Thoracic aorta (tissue), 2 donors: Measurements from ENCODE around the gene PCBP4. TPM values are rescaled to one million over a fixed set of nuclear protein-coding genes. Genes with fewer than 3 reads are reported as not detected.

Source experiments
- ATAC-seq: fragments of 150-250 bp; one replicate; pipeline ENCODE4 v1.8.0; 2017; ENCODE audit warnings: low read depth; ENCODE audit not compliant: insufficient number of reproducible peaks, low FRiP score
- DNase-seq: peaks from one replicate; pipeline ENCODE4 v3.0.0-alpha.2; 2020; ENCODE audit warnings: low spot score
- H3K27ac ChIP-seq, 2 donors: fragments of 200-600 bp; sonication (generic); 1 replicate in 1 of 2; 2 replicates in 1 of 2; pipeline ENCODE4 v1.5.1; 2016; ENCODE audit warnings: mild to moderate bottlenecking in 2 of 2, moderate library complexity in 2 of 2
- H3K27me3 ChIP-seq: fragments of 200-600 bp; sonication (generic); replicated peaks from 2 replicates; pipeline ENCODE4 v1.6.0; 2016; ENCODE audit warnings: mild to moderate bottlenecking; ENCODE audit not compliant: insufficient read depth
- H3K36me3 ChIP-seq: fragments of 200-600 bp; sonication (generic); one replicate; pipeline ENCODE4 v1.5.1; 2016
- H3K4me1 ChIP-seq, 2 donors: fragments of 200-600 bp; sonication (generic); 1 replicate in 1 of 2; 2 replicates in 1 of 2; pipeline versions ENCODE4 v1.5.1 to v1.6.0; 2016; ENCODE audit warnings: low read depth in 2 of 2, mild to moderate bottlenecking in 1 of 2; ENCODE audit not compliant: control insufficient read depth in 1 of 2
- H3K4me3 ChIP-seq: fragments of 200-600 bp; sonication (generic); 2 replicates; pipeline ENCODE4 v1.5.1; 2016; ENCODE audit warnings: mild to moderate bottlenecking
- H3K9me3 ChIP-seq: fragments of 200-600 bp; sonication (generic); 2 replicates; pipeline ENCODE4 v1.5.1; 2016
- CTCF ChIP-seq: fragments of 200-600 bp; sonication (generic); IDR thresholded peaks from one replicate; pipeline ENCODE4 v1.5.1; 2019; ENCODE audit warnings: antibody characterized with exemption
- total RNA-seq, 2 donors: library from RNA; depleted of rRNA; stranded (reverse); fragments of >200 nt; gene quantifications; one replicate each; pipeline versions ENCODE4 v1.1.0 to v1.2.3, GENCODE V29; 2016

PCBP4 gene
- total RNA-seq, 2 donors from 2014 or later = 127 to 144 TPM

GRCh38 chr3:52012699-52013098 is 45.4 kb upstream of the PCBP4 start:
- Histone ChIP-seq H3K27ac (no peak overlapping the region), H3K9me3 (no peaks in the 10 kb centered on the region), H3K4me1 (peaks cover 0 to 22% of the 10 kb centered on the region in 2 donors), H3K36me3 (no peaks in the 10 kb centered on the region), H3K4me3 (no peak overlapping the region), H3K27me3 (no peaks in the 10 kb centered on the region)
- no peak for DNase-seq
- ATAC-seq = no peak
- no peak for TF ChIP-seq CTCF

- peaks cover 7 to 10% of the 10 kb centered on the region in 2 donors for H3K4me1 ChIP-seq
- ATAC-seq = no peak
- no peak for TF ChIP-seq CTCF
- no peak overlapping the region for H3K27ac ChIP-seq
- no peaks in the 10 kb centered on the region for H3K9me3 ChIP-seq
- no peak overlapping the region for H3K4me3 ChIP-seq
- DNase-seq = no peak
- no peaks in the 10 kb centered on the region for H3K27me3 ChIP-seq
- no peaks in the 10 kb centered on the region for H3K36me3 ChIP-seq
These were observed 43.2 kb upstream of the PCBP4 start for GRCh38 chr3:52010431-52010830.

- no peaks in the 10 kb centered on the region for H3K9me3 ChIP-seq
- H3K4me3 ChIP-seq = no peak overlapping the region
- DNase-seq (no peak), ATAC-seq (no peak)
- H3K4me1 ChIP-seq = peaks cover 9 to 22% of the 10 kb centered on the region in 2 donors
- no peaks in the 10 kb centered on the region for H3K27me3 ChIP-seq
- no peak overlapping the region for H3K27ac ChIP-seq
- no peaks in the 10 kb centered on the region for H3K36me3 ChIP-seq
- TF ChIP-seq CTCF = no peak
These were observed 40.0 kb upstream of the PCBP4 start for GRCh38 chr3:52007291-52007690.

GRCh38 chr3:52006820-52007133 is 39.5 kb upstream of the PCBP4 start:
- H3K36me3 ChIP-seq = no peaks in the 10 kb centered on the region
- DNase-seq (no peak), ATAC-seq (no peak)
- H3K27ac ChIP-seq = no peak overlapping the region
- no peaks in the 10 kb centered on the region for H3K27me3 ChIP-seq
- no peaks in the 10 kb centered on the region for H3K9me3 ChIP-seq
- H3K4me3 ChIP-seq = no peak overlapping the region
- TF ChIP-seq CTCF = no peak
- H3K4me1 ChIP-seq = peaks cover 9 to 22% of the 10 kb centered on the region in 2 donors

GRCh38 chr3:52006017-52006819 is 39.0 kb upstream of the PCBP4 start:
- peak overlapping the region; percentile 30 for H3K4me3 ChIP-seq
- H3K27me3 ChIP-seq = no peaks in the 10 kb centered on the region
- no peak for TF ChIP-seq CTCF
- H3K4me1 ChIP-seq = peaks cover 9 to 22% of the 10 kb centered on the region in 2 donors
- DNase-seq (no peak), ATAC-seq (no peak)
- H3K36me3 ChIP-seq = no peaks in the 10 kb centered on the region
- H3K27ac ChIP-seq = no peak overlapping the region
- H3K9me3 ChIP-seq = no peaks in the 10 kb centered on the region
